GM23248 (cell line): ENCODE measurements around the gene POPDC3. TPM values are rescaled to one million over a fixed set of nuclear protein-coding genes. Genes with fewer than 3 reads are reported as not detected.
A peak's percentile ranks its signal among the peaks of the same experiment; 100 is the strongest.

Source experiments
- DNase-seq: peaks from one replicate; pipeline ENCODE4 v3.0.0-alpha.2; 2015
- H2AFZ ChIP-seq: fragments of 200-600 bp; sonication (generic); 2 replicates; pipeline ENCODE4 v1.6.1; 2016; ENCODE audit warnings: antibody characterized with exemption
- H3F3A ChIP-seq: fragments of 200-600 bp; sonication (generic); 2 replicates; pipeline ENCODE4 v1.6.1; 2016; ENCODE audit warnings: mild to moderate bottlenecking, antibody characterized with exemption, mixed run types; ENCODE audit not compliant: insufficient read depth
- H3K27ac ChIP-seq: fragments of 200-600 bp; sonication (generic); 2 replicates; pipeline ENCODE4 v1.5.1; 2016; ENCODE audit warnings: mild to moderate bottlenecking
- H3K27me3 ChIP-seq: fragments of 200-600 bp; sonication (generic); replicated peaks from 2 replicates; pipeline ENCODE4 v1.6.1; 2016; ENCODE audit warnings: mild to moderate bottlenecking; ENCODE audit not compliant: insufficient read depth
- H3K36me3 ChIP-seq: fragments of 200-600 bp; sonication (generic); 2 replicates; pipeline ENCODE4 v1.6.1; 2016; ENCODE audit warnings: low read depth, mild to moderate bottlenecking
- H3K4me1 ChIP-seq: fragments of 200-600 bp; sonication (generic); 2 replicates; pipeline ENCODE4 v1.6.1; 2016; ENCODE audit warnings: mild to moderate bottlenecking; ENCODE audit not compliant: insufficient read depth
- H3K4me2 ChIP-seq: fragments of 200-600 bp; sonication (generic); one replicate; pipeline ENCODE4 v1.6.1; 2016; ENCODE audit warnings: mild to moderate bottlenecking; ENCODE audit not compliant: unreplicated experiment
- H3K4me3 ChIP-seq: fragments of 200-600 bp; sonication (generic); 2 replicates; pipeline ENCODE4 v1.5.1; 2016; ENCODE audit warnings: mild to moderate bottlenecking
- H3K79me2 ChIP-seq: fragments of 200-600 bp; sonication (generic); 2 replicates; pipeline ENCODE4 v1.6.1; 2016; ENCODE audit warnings: mild to moderate bottlenecking; ENCODE audit not compliant: insufficient read depth
- H3K9ac ChIP-seq: fragments of 200-600 bp; sonication (generic); 2 replicates; pipeline ENCODE4 v1.6.1; 2016; ENCODE audit warnings: mild to moderate bottlenecking
- H3K9me2 ChIP-seq: fragments of 200-600 bp; sonication (generic); 2 replicates; pipeline ENCODE4 v1.6.1; 2016; ENCODE audit warnings: mixed run types, mild to moderate bottlenecking, moderate library complexity; ENCODE audit not compliant: insufficient read depth
- H3K9me3 ChIP-seq: fragments of 200-600 bp; sonication (generic); one replicate; pipeline ENCODE4 v1.6.1; 2017; ENCODE audit warnings: low read depth
- H4K20me1 ChIP-seq: fragments of 200-600 bp; sonication (generic); 2 replicates; pipeline ENCODE4 v1.6.0; 2016; ENCODE audit not compliant: insufficient read depth
- EZH2 ChIP-seq: fragments of 200-600 bp; sonication (generic); IDR thresholded peaks from 2 replicates; pipeline ENCODE4 v1.6.1; 2018; ENCODE audit warnings: antibody characterized with exemption, mild to moderate bottlenecking; ENCODE audit not compliant: insufficient read depth, poor library complexity, severe bottlenecking
- EZH2phosphoT487 ChIP-seq: fragments of 200-600 bp; sonication (generic); IDR thresholded peaks from 2 replicates; pipeline ENCODE4 v1.6.1; 2018; ENCODE audit warnings: antibody characterized with exemption, moderate library complexity, mild to moderate bottlenecking, low read depth; ENCODE audit not compliant: insufficient read depth
- WGBS, 2 experiments: methylation state at CpG; one replicate each; pipeline ENCODE4 v1.1.6; 2015 to 2017; ENCODE audit warnings: low lambda C conversion rate in 2 of 2, low coverage in 1 of 2; ENCODE audit errors: missing lambda C conversion rate in 2 of 2; 5-methylcytosine and 5-hydroxymethylcytosine counted together
- in situ Hi-C: fragments of 300-500 bp; cut with MboI; formaldehyde crosslinking; loops from 2 replicates; pipeline ENCODE4 v1.15.0; 2020
- polyA plus RNA-seq: library from polyadenylated mRNA; unstranded; fragments of >200 nt; fragmentation: Nextera tagmentation; extraction: Ambion mirVana; gene quantifications from 2 replicates; pipeline ENCODE4 v1.2.1, GENCODE V29; 2016
- total RNA-seq: library from RNA; depleted of rRNA; stranded (reverse); fragments of >200 nt; shearing (Covaris generic); gene quantifications from 2 replicates; pipeline ENCODE4 v1.2.3, GENCODE V29; 2014

POPDC3 gene
- total and polyA plus RNA-seq, 2 experiments from 2014 or later = 45.1 to 46.1 TPM

- Histone ChIP-seq H3F3A (peaks cover 14% of the 10 kb centered on the region; the same call in 1 of the 2 replicates), H4K20me1 (no peaks in the 10 kb centered on the region), H3K4me2 (no peak overlapping the region), H3K9ac (no peak overlapping the region), H2AFZ (no peak overlapping the region), H3K79me2 (no peaks in the 10 kb centered on the region), H3K27me3 (no peaks in the 10 kb centered on the region), H3K9me3 (no peaks in the 10 kb centered on the region), H3K9me2 (no peaks in the 10 kb centered on the region), H3K36me3 (no peaks in the 10 kb centered on the region), H3K4me1 (peaks cover 10% of the 10 kb centered on the region; the same call in 1 of the 2 replicates), H3K4me3 (no peak overlapping the region), H3K27ac (no peak overlapping the region)
- DNase-seq = no peak
- TF ChIP-seq EZH2phosphoT487 (no peak), EZH2 (no peak)
- WGBS, 2 experiments = 67 to 69% methylated on average over 6 of the region's 6 CpGs
- in situ Hi-C loops = no loop called here
Observed at GRCh38 chr6:105200133-105200730, 20.4 kb upstream of the POPDC3 start.

- peaks cover 13% of the 10 kb centered on the region for H3F3A ChIP-seq
- TF ChIP-seq EZH2 (no peak), EZH2phosphoT487 (no peak)
- 67 to 70% methylated on average over 6 of the region's 6 CpGs for WGBS, 2 experiments
- H3K4me1 ChIP-seq = peaks cover 8% of the 10 kb centered on the region; the same call in 1 of the 2 replicates
- H2AFZ ChIP-seq = no peak overlapping the region
- no peak overlapping the region for H3K4me2 ChIP-seq
- H3K9me2 ChIP-seq = no peaks in the 10 kb centered on the region
- no peaks in the 10 kb centered on the region for H3K9me3 ChIP-seq
- no peaks in the 10 kb centered on the region for H3K27me3 ChIP-seq
- in situ Hi-C loops = no loop called here
- DNase-seq = no peak
- no peaks in the 10 kb centered on the region for H4K20me1 ChIP-seq
- no peak overlapping the region for H3K27ac ChIP-seq
- no peaks in the 10 kb centered on the region for H3K36me3 ChIP-seq
- H3K9ac ChIP-seq = no peak overlapping the region
- H3K79me2 ChIP-seq = no peaks in the 10 kb centered on the region
- H3K4me3 ChIP-seq = no peak overlapping the region
Observed at GRCh38 chr6:105199711-105200110, 19.9 kb upstream of the POPDC3 start.

GRCh38 chr6:105196076-105196475, 16.3 kb upstream of the POPDC3 start:
- Histone ChIP-seq H3K4me3 (no peak overlapping the region), H3K36me3 (no peaks in the 10 kb centered on the region), H3K9ac (no peak overlapping the region), H3K9me3 (no peaks in the 10 kb centered on the region), H3K4me1 (peaks cover 38% of the 10 kb centered on the region), H4K20me1 (no peaks in the 10 kb centered on the region), H3F3A (peaks cover 39% of the 10 kb centered on the region), H3K4me2 (no peak overlapping the region), H3K27me3 (no peaks in the 10 kb centered on the region), H2AFZ (no peak overlapping the region), H3K27ac (no peak overlapping the region), H3K79me2 (no peaks in the 10 kb centered on the region), H3K9me2 (no peaks in the 10 kb centered on the region)
- TF ChIP-seq EZH2 (no peak), EZH2phosphoT487 (no peak)
- peak; percentile 42 for DNase-seq
- in situ Hi-C loops = no loop called here
- 77 to 81% methylated on average over 2 of the region's 2 CpGs for WGBS, 2 experiments

- Histone ChIP-seq H3K79me2 (no peaks in the 10 kb centered on the region), H4K20me1 (no peaks in the 10 kb centered on the region), H3K9me3 (no peaks in the 10 kb centered on the region), H2AFZ (no peak overlapping the region), H3K4me1 (peaks cover 41% of the 10 kb centered on the region), H3K4me2 (peak overlapping the region; percentile 64), H3K27ac (peak overlapping the region; percentile 84; the same call in 1 of the 2 replicates), H3K9ac (no peak overlapping the region), H3K27me3 (no peaks in the 10 kb centered on the region), H3K9me2 (no peaks in the 10 kb centered on the region), H3K36me3 (no peaks in the 10 kb centered on the region), H3F3A (peaks cover 42% of the 10 kb centered on the region), H3K4me3 (no peak overlapping the region)
- WGBS, 2 experiments = 40 to 49% methylated on average over 3 of the region's 3 CpGs
- TF ChIP-seq EZH2phosphoT487 = no peak
- TF ChIP-seq EZH2 = no peak
- in situ Hi-C loops = no loop called here
- DNase-seq = no peak
Observed at GRCh38 chr6:105194591-105194990, 14.8 kb upstream of the POPDC3 start.

GRCh38 chr6:105194106-105194505, 14.3 kb upstream of the POPDC3 start:
- in situ Hi-C loops = no loop called here
- Histone ChIP-seq H2AFZ (no peak overlapping the region), H3K9me3 (no peaks in the 10 kb centered on the region), H3K9me2 (no peaks in the 10 kb centered on the region), H3K4me1 (peaks cover 41% of the 10 kb centered on the region), H3K9ac (no peak overlapping the region), H3F3A (peaks cover 42% of the 10 kb centered on the region), H3K79me2 (no peaks in the 10 kb centered on the region), H3K27me3 (no peaks in the 10 kb centered on the region), H3K4me2 (peak overlapping the region; percentile 64), H3K4me3 (0 out of 2 replicates have a peak overlapping the region, but pooled peaks have one; percentile 6), H3K27ac (peak overlapping the region; percentile 84), H4K20me1 (no peaks in the 10 kb centered on the region), H3K36me3 (no peaks in the 10 kb centered on the region)
- no peak for TF ChIP-seq EZH2
- TF ChIP-seq EZH2phosphoT487 = no peak
- peak; percentile 37 for DNase-seq
- WGBS, 2 experiments = 84 to 86% methylated on average over 1 of the region's 1 CpG
